K562 (cell line): ENCODE measurements around the gene PHOSPHO1. TPM values are rescaled to one million over a fixed set of nuclear protein-coding genes. Genes with fewer than 3 reads are reported as not detected.
A peak's percentile ranks its signal among the peaks of the same experiment; 100 is the strongest.

Experiments
- HSF4 ChIP-seq: fragments of 250-450 bp; sonication (Bioruptor Pico); IDR thresholded peaks from 2 replicates; pipeline ENCODE4 v2.1.2; 2022; ENCODE audit warnings: mild to moderate bottlenecking, moderate library complexity, borderline replicate concordance
- JUN ChIP-seq, 2 experiments: sonication (generic) in 1 of 2; formaldehyde crosslinking in 1 of 2; IDR thresholded peaks; 2 replicates each; pipeline versions ENCODE4 v1.6.1 to v1.8.0; 2012 to 2022; ENCODE audit warnings: borderline replicate concordance in 2 of 2, mild to moderate bottlenecking in 2 of 2, improper control_type of control experiment in 1 of 2, low read depth in 1 of 2, low read length in 1 of 2, missing genetic modification reagents in 1 of 2
- KDM1A ChIP-seq, 2 experiments: fragments of 450-650 bp; IDR thresholded peaks; 2 replicates each; pipeline ENCODE4 v1.6.1; 2016; ENCODE audit warnings: mild to moderate bottlenecking in 2 of 2
- MTF1 ChIP-seq: fragments of 250-450 bp; sonication (Bioruptor Pico); IDR thresholded peaks from 2 replicates; pipeline ENCODE4 v1.9.0; 2021; ENCODE audit warnings: moderate library complexity, mild to moderate bottlenecking, inconsistent platforms, borderline replicate concordance
- POLR2G ChIP-seq: fragments of 200-400 bp; formaldehyde crosslinking; IDR thresholded peaks from 2 replicates; pipeline ENCODE4 v1.6.1; 2017; ENCODE audit warnings: low read depth, mild to moderate bottlenecking, antibody characterized with exemption, low read length, moderate library complexity
- REST ChIP-seq, 2 experiments: fragments of 450-650 bp; formaldehyde crosslinking in 1 of 2; IDR thresholded peaks; 2 replicates each; pipeline versions ENCODE4 v1.4.0 to v1.6.1; 2014 to 2020; ENCODE audit warnings: mild to moderate bottlenecking in 2 of 2, borderline replicate concordance in 1 of 2, low read depth in 1 of 2
- SMAD4 ChIP-seq: fragments of 250-450 bp; sonication (Bioruptor Pico); conservative IDR thresholded peaks from 2 replicates; pipeline ENCODE4 v1.8.0; 2021; ENCODE audit warnings: inconsistent platforms, mild to moderate bottlenecking, moderate library complexity
- ZNF282 ChIP-seq: sonication (generic); formaldehyde crosslinking; IDR thresholded peaks from 2 replicates; pipeline ENCODE4 v1.8.1; 2023; ENCODE audit warnings: missing genetic modification reagents
- ZNF324 ChIP-seq: fragments of 250-450 bp; sonication (Bioruptor Pico); IDR thresholded peaks from 2 replicates; pipeline ENCODE4 v1.4.0; 2020; ENCODE audit warnings: mild to moderate bottlenecking
- ZNF445 ChIP-seq: fragments of 250-450 bp; sonication (Bioruptor Pico); IDR thresholded peaks from 2 replicates; pipeline ENCODE4 v1.4.0; 2020; ENCODE audit warnings: low read depth, mild to moderate bottlenecking, moderate library complexity
- polyA plus RNA-seq, 8 experiments: library from polyadenylated mRNA; depleted of rRNA in 4 of 8; stranded (reverse) in 5 of 8; unstranded in 3 of 8; fragments of >200 nt; fragmentation: Nextera tagmentation in 2 of 8; fragmentation: Illumina TruSeq in 1 of 8; extraction: Ambion mirVana in 2 of 8; extraction: Trizol in 1 of 8; gene quantifications; 2 replicates each; pipeline versions ENCODE4 v1.2.1 to v1.2.3, GENCODE V29; 2011 to 2014; ENCODE audit warnings: inconsistent platforms in 1 of 8, missing spikeins in 1 of 8
- total RNA-seq, 7 experiments: library from RNA; depleted of rRNA in 6 of 7; stranded (reverse); fragments of >200 nt in 6 of 7; fragmentation: Illumina TruSeq in 2 of 7; extraction: Trizol in 2 of 7; gene quantifications; 2 replicates each; pipeline versions ENCODE4 v1.2.1 to v1.2.3, GENCODE V29; 2011 to 2021; ENCODE audit warnings: low replicate concordance in 1 of 7

PHOSPHO1 gene
- total and polyA plus RNA-seq, 9 of the 15 experiments (the other 6 are each of a cell fraction or from before 2014, with no cell fraction given) = 0.06 to 0.07 TPM; not detected in 7

DNA sequence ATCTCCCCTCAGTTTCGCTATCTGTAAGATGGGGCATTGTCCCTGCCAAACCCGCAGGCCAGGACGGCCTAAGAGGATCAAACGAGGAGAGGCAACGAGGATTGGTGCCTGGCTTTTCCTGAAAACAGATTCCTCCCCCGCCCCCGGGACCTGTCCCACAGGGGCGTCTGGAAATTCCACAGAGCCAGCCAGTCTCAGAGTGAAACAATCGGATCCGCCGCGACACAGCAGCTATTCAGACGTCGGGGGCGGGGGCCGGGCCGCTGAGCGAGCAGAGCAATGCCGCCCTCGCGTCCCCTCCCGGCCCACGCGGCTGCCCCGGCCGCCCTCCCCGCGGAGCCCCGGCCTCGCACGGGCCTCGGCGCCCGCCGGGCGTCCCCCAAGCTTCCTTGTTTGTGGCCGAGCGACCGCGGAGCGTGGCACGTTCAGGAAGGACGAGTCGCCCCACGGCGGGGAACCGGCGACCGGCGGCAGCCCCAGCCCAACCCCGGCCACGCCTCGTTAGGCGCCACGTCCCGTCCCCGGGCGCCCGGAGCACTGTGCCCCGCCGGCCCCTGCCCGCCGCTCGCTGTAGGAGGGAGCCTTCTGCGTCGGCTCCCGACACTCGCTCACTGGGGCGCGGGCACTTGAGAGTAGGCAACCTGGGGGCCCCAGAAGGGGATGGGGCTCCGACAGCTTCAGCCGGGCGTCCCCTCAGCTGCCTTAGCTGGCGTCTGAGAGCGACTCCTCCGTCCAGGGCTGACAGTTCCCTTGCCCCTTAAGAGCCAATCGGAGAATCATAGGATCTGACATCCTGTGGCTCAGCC lies 29.6 kb upstream of the PHOSPHO1 start (continued):
- TF ChIP-seq REST (IDR thresholded peaks at IDR 0.05; ENCODE audit: borderline replicate concordance) (0 out of 2 replicates have a peak, but pooled peaks have one; percentile 6), REST (CRISPR knock-in tag; IDR thresholded peaks at IDR 0.05; ENCODE audit: low read depth) (no peak), ZNF324 (CRISPR knock-in tag) (no peak), ZNF282 (CRISPR knock-in tag) (no peak), ZNF445 (CRISPR knock-in tag) (no peak), POLR2G (peak; percentile 63), JUN (IDR thresholded peaks at IDR 0.05; ENCODE audit: borderline replicate concordance, low read depth, low read length) (no peak), JUN (CRISPR knock-in tag; IDR thresholded peaks at IDR 0.05; ENCODE audit: borderline replicate concordance) (no peak), HSF4 (no peak), SMAD4 (CRISPR knock-in tag) (peak; percentile 42; the same call in 1 of the 2 replicates), MTF1 (CRISPR knock-in tag) (no peak), KDM1A (IDR thresholded peaks at IDR 0.05) (peak in 1 of 2 experiments; percentile 30; a peak in 1 of 4 replicates)
- TF ChIP-seq, all 486 proteins: peak for 19
